SK-N-MC (cell line): ENCODE data around the gene CAGE1.
A peak's percentile ranks its signal among the peaks of the same experiment; 100 is the strongest.

Source experiments
- DNase-seq: peaks from one replicate; pipeline ENCODE4 v3.0.0-alpha.2; 2011; ENCODE audit warnings: low read depth, low spot score
- H3K27ac ChIP-seq: fragments of 200-600 bp; sonication (generic); 2 replicates; pipeline ENCODE4 v1.5.1; 2016; ENCODE audit warnings: mixed run types
- H3K36me3 ChIP-seq: fragments of 200-600 bp; sonication (generic); 2 replicates; pipeline ENCODE4 v1.6.1; 2017; ENCODE audit warnings: antibody characterized with exemption, low read length, mixed read lengths; ENCODE audit not compliant: insufficient read depth
- H3K4me3 ChIP-seq: fragments of 200-600 bp; sonication (generic); 2 replicates; pipeline ENCODE4 v1.5.1; 2016
- H3K9ac ChIP-seq: fragments of 200-600 bp; sonication (generic); 2 replicates; pipeline ENCODE4 v1.8.0; 2017; ENCODE audit warnings: mixed run types, mixed read lengths; ENCODE audit not compliant: insufficient read length
- H3K9me3 ChIP-seq: fragments of 200-600 bp; sonication (generic); 2 replicates; pipeline ENCODE4 v1.6.1; 2017; ENCODE audit warnings: low read depth, mild to moderate bottlenecking, antibody characterized with exemption, low read length, moderate library complexity, mixed read lengths
- EZH2 ChIP-seq: fragments of 200-600 bp; sonication (generic); IDR thresholded peaks from one replicate; pipeline ENCODE4 v1.6.1; 2017; ENCODE audit warnings: antibody characterized with exemption
- FOXP2 ChIP-seq: optimal IDR thresholded peaks from 2 replicates; pipeline ENCODE3; 2011; ENCODE audit warnings: mild to moderate bottlenecking, moderate library complexity; ENCODE audit not compliant: insufficient read depth; ENCODE audit errors: extremely low read length, control extremely low read depth
- POLR2AphosphoS5 ChIP-seq: IDR thresholded peaks from 2 replicates; pipeline ENCODE4 v1.6.1; 2012; ENCODE audit warnings: mild to moderate bottlenecking, low read depth, low read length, borderline replicate concordance

The CAGE1 gene

GRCh38 chr6:7311176-7311575 is 78.4 kb downstream of the CAGE1 start:
- peak overlapping the region; percentile 86 for H3K4me3 ChIP-seq

GRCh38 chr6:7309050-7309449 is 80.5 kb downstream of the CAGE1 start:
- peaks cover 61% of the 10 kb centered on the region for H3K36me3 ChIP-seq
- TF ChIP-seq POLR2AphosphoS5 (no peak), EZH2 (no peak), FOXP2 (no peak)
- no peaks in the 10 kb centered on the region for H3K9me3 ChIP-seq
- no peak for DNase-seq
- H3K27ac ChIP-seq = no peak overlapping the region
- no peak overlapping the region for H3K9ac ChIP-seq
- no peak overlapping the region for H3K4me3 ChIP-seq

More at GRCh38 chr6:7311176-7311575, 78.4 kb downstream of the CAGE1 start:
- Histone ChIP-seq H3K9me3 (no peaks in the 10 kb centered on the region), H3K9ac (peak overlapping the region; percentile 87), H3K27ac (peak overlapping the region; percentile 35), H3K36me3 (peaks cover 41% of the 10 kb centered on the region)
- no peak for DNase-seq
- TF ChIP-seq FOXP2 (no peak), EZH2 (no peak)

- Histone ChIP-seq H3K9ac (no peak overlapping the region), H3K27ac (no peak overlapping the region), H3K9me3 (no peaks in the 10 kb centered on the region), H3K36me3 (peaks cover 75% of the 10 kb centered on the region), H3K4me3 (no peak overlapping the region)
- TF ChIP-seq EZH2 = no peak
- no peak for TF ChIP-seq FOXP2
- TF ChIP-seq POLR2AphosphoS5 = no peak
- no peak for DNase-seq
Measured at GRCh38 chr6:7307533-7307932, 82.0 kb downstream of the CAGE1 start.

GRCh38 chr6:7304821-7305220 is 84.7 kb downstream of the CAGE1 start:
- no peaks in the 10 kb centered on the region for H3K9me3 ChIP-seq
- H3K4me3 ChIP-seq = no peak overlapping the region
- DNase-seq = no peak
- TF ChIP-seq EZH2 = no peak
- no peak for TF ChIP-seq POLR2AphosphoS5
- TF ChIP-seq FOXP2 = no peak
- peak overlapping the region; percentile 37; the same call in 1 of the 2 replicates for H3K27ac ChIP-seq
- H3K9ac ChIP-seq = peak overlapping the region; percentile 0
- peaks cover 94% of the 10 kb centered on the region for H3K36me3 ChIP-seq

GRCh38 chr6:7301702-7302101 is 87.8 kb downstream of the CAGE1 start:
- no peak for DNase-seq
- Histone ChIP-seq H3K4me3 (no peak overlapping the region), H3K9me3 (no peaks in the 10 kb centered on the region), H3K36me3 (peaks cover 94% of the 10 kb centered on the region), H3K27ac (no peak overlapping the region), H3K9ac (no peak overlapping the region)
- TF ChIP-seq FOXP2 = no peak
- no peak for TF ChIP-seq POLR2AphosphoS5
- TF ChIP-seq EZH2 = no peak

GRCh38 chr6:7300926-7301325 is 88.6 kb downstream of the CAGE1 start:
- Histone ChIP-seq H3K36me3 (peaks cover 96% of the 10 kb centered on the region), H3K9me3 (no peaks in the 10 kb centered on the region), H3K27ac (no peak overlapping the region), H3K9ac (no peak overlapping the region), H3K4me3 (no peak overlapping the region)
- DNase-seq = no peak
- TF ChIP-seq POLR2AphosphoS5 = no peak
- no peak for TF ChIP-seq FOXP2
- no peak for TF ChIP-seq EZH2

GRCh38 chr6:7298113-7298512 is 91.4 kb downstream of the CAGE1 start:
- no peak for TF ChIP-seq EZH2
- TF ChIP-seq FOXP2 = no peak
- TF ChIP-seq POLR2AphosphoS5 = no peak
- H3K4me3 ChIP-seq = no peak overlapping the region
- peaks cover 88% of the 10 kb centered on the region for H3K36me3 ChIP-seq

GRCh38 chr6:7296602-7297001 is 92.9 kb downstream of the CAGE1 start:
- DNase-seq = no peak
- Histone ChIP-seq H3K4me3 (no peak overlapping the region), H3K9me3 (no peaks in the 10 kb centered on the region), H3K27ac (no peak overlapping the region), H3K36me3 (peaks cover 88% of the 10 kb centered on the region), H3K9ac (no peak overlapping the region)
- TF ChIP-seq EZH2 (no peak), FOXP2 (no peak), POLR2AphosphoS5 (no peak)

More at GRCh38 chr6:7298113-7298512, 91.4 kb downstream of the CAGE1 start:
- no peaks in the 10 kb centered on the region for H3K9me3 ChIP-seq
- H3K9ac ChIP-seq = no peak overlapping the region
- DNase-seq = no peak
- H3K27ac ChIP-seq = no peak overlapping the region

GRCh38 chr6:7295916-7296315 is 93.6 kb downstream of the CAGE1 start:
- H3K36me3 ChIP-seq = peaks cover 88% of the 10 kb centered on the region
- no peaks in the 10 kb centered on the region for H3K9me3 ChIP-seq
- H3K4me3 ChIP-seq = no peak overlapping the region
- peak overlapping the region; percentile 83 for H3K27ac ChIP-seq
- TF ChIP-seq POLR2AphosphoS5 (no peak), FOXP2 (no peak), EZH2 (no peak)
- DNase-seq = no peak
- H3K9ac ChIP-seq = no peak overlapping the region
